Psoas muscle (tissue), 8 donors: ENCODE results near the gene PLEKHH3. TPM values are rescaled to one million over a fixed set of nuclear protein-coding genes. Genes with fewer than 3 reads are reported as not detected.

Experiments
- ATAC-seq, 4 donors: fragments of 200-7000 bp; cut with Tn5 transposase; one replicate each; pipeline ENCODE4 v1.9.1; 2020; ENCODE audit warnings: moderate library complexity in 3 of 4, mild to moderate bottlenecking in 2 of 4
- DNase-seq, 2 donors: peaks; one replicate each; pipeline ENCODE4 v3.0.0-alpha.2; 2020
- H3K27ac ChIP-seq: fragments of 200-600 bp; one replicate; pipeline ENCODE4 v1.8.0; 2022
- H3K27me3 ChIP-seq, 3 donors: fragments of 200-600 bp in 1 of 3; one replicate each; pipeline versions ENCODE4 v1.6.1 to v1.8.0; 2013 to 2022; ENCODE audit warnings: low read length in 2 of 3, mild to moderate bottlenecking in 2 of 3, moderate library complexity in 1 of 3; ENCODE audit not compliant: insufficient read depth in 3 of 3
- H3K36me3 ChIP-seq, 2 donors: fragments of 200-600 bp in 1 of 2; one replicate each; pipeline versions ENCODE4 v1.6.1 to v1.8.0; 2013 to 2022; ENCODE audit warnings: low read depth in 1 of 2, mild to moderate bottlenecking in 1 of 2, moderate library complexity in 1 of 2; ENCODE audit not compliant: insufficient read depth in 1 of 2
- H3K4me1 ChIP-seq: fragments of 200-600 bp; one replicate; pipeline ENCODE4 v1.8.0; 2022
- H3K4me3 ChIP-seq: fragments of 200-600 bp; one replicate; pipeline ENCODE4 v1.8.0; 2022; ENCODE audit warnings: mild to moderate bottlenecking
- H3K9me3 ChIP-seq: fragments of 200-600 bp; one replicate; pipeline ENCODE4 v1.8.0; 2022
- CTCF ChIP-seq: fragments of 200-600 bp; IDR thresholded peaks from one replicate; pipeline ENCODE4 v1.8.0; 2022; ENCODE audit warnings: antibody characterized with exemption
- WGBS, 3 donors: extraction: QIAGEN DNeasy Blood & Tissue Kit; methylation state at CpG; one replicate each; pipeline versions ENCODE4 v1.1.6 to v1.1.7; 2013; 5-methylcytosine and 5-hydroxymethylcytosine counted together
- intact Hi-C, 2 donors: fragments of 100-400 bp; cut with DNase I; formaldehyde crosslinking; loops; one replicate each; pipeline versions ENCODE4 v1.11.0 to v1.14.2; 2022
- polyA plus RNA-seq, 3 donors: library from polyadenylated mRNA; stranded (reverse); fragments of 200-250 nt; gene quantifications; one replicate each; pipeline ENCODE4 v1.2.3, GENCODE V29; 2013
- total RNA-seq, 4 donors: library from RNA; stranded (reverse); fragmentation: NEBNext Ultra II Directional in 2 of 4; extraction: Animal tissue kit (Norgen Biotek cat#: 25700) in 2 of 4; gene quantifications; one replicate each; pipeline versions ENCODE4 v1.2.1 to v1.2.4, GENCODE V29; 2021 to 2023
- donor health status: healthy with polysubstance abuse.
- donor health status: DM: no; HTN: no; CAD: no; lungs with moderate emphysema.
- donor health status: Bipolar disorder and iron deficiency.
- donor health status: healthy.
- donor health status: DM: yes; HTN: yes; CAD: no.
- donor health status: DM: no; HTN: no; CAD: no.
- donor health status: DM: no; HTN: no; CAD: no.
- donor health status: DM: yes; HTN: yes; CAD: no.

Gene PLEKHH3
- total and polyA plus RNA-seq, 7 donors: 12.7 to 33.8 (median 15.8) TPM

- no peak for TF ChIP-seq CTCF
- H3K36me3 ChIP-seq: peaks cover 32 to 99% of the 10 kb centered on the region in 2 donors
- DNase-seq: no peak
- H3K4me1 ChIP-seq: no peaks in the 10 kb centered on the region
- H3K9me3 ChIP-seq: no peaks in the 10 kb centered on the region
- intact Hi-C loops: loop anchor here in 1 of 2 donors (10.0 kb wide), 1 partner anchor 200 kb away; no protein-coding TSS in a partner anchor
- no peaks in the 10 kb centered on the region for H3K27me3 ChIP-seq
- WGBS, 3 donors: 95% methylated on average over 5 of the region's 5 CpGs
- H3K4me3 ChIP-seq: no peak overlapping the region
- H3K27ac ChIP-seq: no peak overlapping the region
- ATAC-seq: no peak
Measured at GRCh38 chr17:42704490-42704836, 27.7 kb upstream of the PLEKHH3 start.

- no peak overlapping the region for H3K27ac ChIP-seq
- H3K9me3 ChIP-seq: no peaks in the 10 kb centered on the region
- H3K4me3 ChIP-seq: no peak overlapping the region
- peaks cover 22 to 85% of the 10 kb centered on the region in 2 donors for H3K36me3 ChIP-seq
- no peaks in the 10 kb centered on the region for H3K4me1 ChIP-seq
- no peak for ATAC-seq
- H3K27me3 ChIP-seq: no peaks in the 10 kb centered on the region
- no peak for TF ChIP-seq CTCF
- intact Hi-C loops: loop anchor here in 1 of 2 donors (10.0 kb wide), 1 partner anchor 198 kb away; no protein-coding TSS in a partner anchor
- 89 to 90% (median 90%) methylated on average over 11 of the region's 11 CpGs for whole genome bisulfite sequencing, 3 donors
- DNase-seq: no peak
Measured at GRCh38 chr17:42702446-42702845, 25.7 kb upstream of the PLEKHH3 start.

GRCh38 chr17:42700586-42701289, 23.9 kb upstream of the PLEKHH3 start:
- Histone ChIP-seq H3K27me3 (no peaks in the 10 kb centered on the region), H3K27ac (no peak overlapping the region), H3K4me1 (no peaks in the 10 kb centered on the region), H3K36me3 (peaks cover 14 to 85% of the 10 kb centered on the region in 2 donors), H3K4me3 (no peak overlapping the region), H3K9me3 (no peaks in the 10 kb centered on the region)
- intact Hi-C loops: loop anchor here in 1 of 2 donors (10.0 kb wide), 1 partner anchor 196 kb away; no protein-coding TSS in a partner anchor
- ATAC-seq (no peak), DNase-seq (no peak)
- TF ChIP-seq CTCF: no peak
- 70 to 80% (median 76%) methylated on average over 9 to 10 of the region's 10 CpGs for WGBS, 3 donors

- H3K4me1 ChIP-seq: no peaks in the 10 kb centered on the region
- ATAC-seq (no peak), DNase-seq (no peak)
- no peak for TF ChIP-seq CTCF
- H3K36me3 ChIP-seq: peaks cover 8 to 85% of the 10 kb centered on the region in 2 donors
- H3K27ac ChIP-seq: no peak overlapping the region
- WGBS, 3 donors: 87 to 92% (median 88%) methylated on average over 4 of the region's 4 CpGs
- intact Hi-C loops: no loop called here
- H3K27me3 ChIP-seq: no peaks in the 10 kb centered on the region
- no peak overlapping the region for H3K4me3 ChIP-seq
- no peaks in the 10 kb centered on the region for H3K9me3 ChIP-seq
Measured at GRCh38 chr17:42699415-42699740, 22.6 kb upstream of the PLEKHH3 start.
